ENCODE measurements around the gene LCN15.

The LCN15 gene

GRCh38 chr9:136744773-136745172, 19.5 kb downstream of the LCN15 start:
- TF ChIP-seq CTCF (IDR thresholded peaks at IDR 0.05; ENCODE audit: insufficient read depth, missing control alignments), result no peak
- FAIRE-seq (no peak), DNase-seq (ENCODE audit: insufficient read length, low spot score) (no peak)

GRCh38 chr9:136743639-136744211, 20.6 kb downstream of the LCN15 start:
- FAIRE-seq (no peak), DNase-seq (ENCODE audit: insufficient read length, low spot score) (no peak)
- no peak for TF ChIP-seq CTCF (IDR thresholded peaks at IDR 0.05; ENCODE audit: insufficient read depth, missing control alignments)

- DNase-seq (ENCODE audit: insufficient read length, low spot score), result no peak
- TF ChIP-seq CTCF (IDR thresholded peaks at IDR 0.05; ENCODE audit: insufficient read depth, missing control alignments), result no peak
- FAIRE-seq, result no peak
Measured at GRCh38 chr9:136742591-136743391, 21.5 kb downstream of the LCN15 start, which contains the start of gene LCN10. Gene LCN10 (minus strand): TSS chr9:136742940. CDS start chr9:136742903, 37 bp downstream.

GRCh38 chr9:136741883-136742571, 22.3 kb downstream of the LCN15 start:
- FAIRE-seq (no peak), DNase-seq (ENCODE audit: insufficient read length, low spot score) (no peak)
- no peak for TF ChIP-seq CTCF (IDR thresholded peaks at IDR 0.05; ENCODE audit: insufficient read depth, missing control alignments)

GRCh38 chr9:136740971-136741882, 23.1 kb downstream of the LCN15 start:
- no peak for TF ChIP-seq CTCF (IDR thresholded peaks at IDR 0.05; ENCODE audit: insufficient read depth, missing control alignments)
- FAIRE-seq (no peak), DNase-seq (ENCODE audit: insufficient read length, low spot score) (no peak)

GRCh38 chr9:136740491-136740890, 23.8 kb downstream of the LCN15 start:
- FAIRE-seq (no peak), DNase-seq (ENCODE audit: insufficient read length, low spot score) (no peak)
- TF ChIP-seq CTCF (IDR thresholded peaks at IDR 0.05; ENCODE audit: insufficient read depth, missing control alignments), result no peak
